Eye (tissue), 1 donor: ENCODE measurements around the gene OOSP2.

ENCODE experiments used
- DNase-seq: peaks from one replicate; pipeline ENCODE4 v3.0.0-alpha.2; 2015

The OOSP2 gene

DNA sequence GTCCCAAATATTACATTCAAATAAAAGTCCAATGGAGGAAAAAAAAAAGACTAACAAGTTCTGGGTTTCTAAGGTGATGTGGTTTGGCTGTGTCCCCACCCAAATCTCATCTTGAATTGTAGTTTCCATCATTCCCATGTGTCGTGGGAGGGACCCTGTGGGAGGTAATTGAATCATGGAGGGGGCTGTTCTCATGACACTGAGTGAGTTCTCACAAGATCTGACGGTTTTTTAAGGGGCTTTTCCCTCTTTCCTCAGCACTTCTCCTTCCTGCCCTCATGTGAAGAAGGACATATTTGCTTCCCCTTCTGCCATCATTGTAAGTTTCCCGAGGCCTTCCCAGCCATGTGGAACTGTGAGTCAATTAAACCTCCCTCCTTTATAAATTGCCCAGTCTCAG is 40.3 kb downstream of the OOSP2 start:
- no peak for DNase-seq

GRCh38 chr11:60084631-60085273 is 44.5 kb downstream of the OOSP2 start:
- no peak for DNase-seq

DNA sequence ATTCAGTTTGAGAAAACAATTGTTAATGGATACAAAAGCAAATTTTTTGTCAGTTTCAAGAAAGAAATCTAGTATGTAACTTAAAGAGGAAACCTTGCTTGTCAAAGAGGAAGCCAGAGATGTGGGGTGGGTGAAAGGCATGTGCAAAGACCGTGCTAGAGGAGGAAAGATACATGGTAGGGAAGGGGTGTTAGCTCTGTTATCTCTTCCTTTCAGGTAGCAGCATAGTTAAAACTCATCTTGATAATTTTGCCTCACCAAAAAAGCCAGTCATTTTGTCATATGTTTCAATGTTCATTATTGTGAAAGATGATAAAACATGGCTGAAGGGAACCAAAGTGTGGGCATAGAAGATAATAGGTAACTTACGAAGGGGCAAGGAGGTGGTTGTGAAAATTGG is 45.7 kb downstream of the OOSP2 start:
- no peak for DNase-seq

DNA sequence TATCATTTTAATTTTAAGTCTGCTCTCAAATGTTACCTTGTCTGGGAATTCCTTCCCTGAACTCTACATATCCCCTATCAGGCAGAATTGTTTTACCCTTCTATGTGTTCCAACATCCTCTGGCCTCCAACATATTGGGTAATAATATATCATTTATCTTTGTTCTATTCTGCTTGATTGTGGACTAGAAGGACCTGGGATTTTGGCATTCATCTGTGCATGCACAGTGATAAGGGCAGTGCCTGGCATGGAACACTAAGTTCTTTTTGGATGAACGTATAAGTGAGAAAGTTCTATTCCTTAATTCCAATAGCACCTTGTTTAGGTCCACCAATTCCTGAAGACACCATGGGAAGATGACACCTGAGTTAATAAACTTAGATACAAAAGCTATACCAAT is 47.0 kb downstream of the OOSP2 start:
- no peak for DNase-seq

GRCh38 chr11:60088364-60088763 is 48.2 kb downstream of the OOSP2 start, which contains the start of gene MS4A2:
MS4A2 (plus strand) TSS chr11:60088664; CDS start chr11:60088766, 102 bp downstream.
- no peak for DNase-seq

- DNase-seq: no peak
Measured at GRCh38 chr11:60095477-60096120, 55.4 kb downstream of the OOSP2 start.

GRCh38 chr11:60097189-60097588 is 57.0 kb downstream of the OOSP2 start:
- no peak for DNase-seq
